Sigmoid colon (tissue), 4 donors: Measurements from ENCODE around the gene SH2D5.

Experiments
- EP300 ChIP-seq, 4 donors: sonication (generic); formaldehyde crosslinking; IDR thresholded peaks; one replicate each; pipeline ENCODE4 v1.6.1; 2017; ENCODE audit warnings: antibody characterized with exemption in 4 of 4
- POLR2A ChIP-seq, 2 donors: fragments of 450-650 bp; IDR thresholded peaks; one replicate each; pipeline ENCODE4 v1.6.1; 2016; ENCODE audit warnings: antibody characterized with exemption in 2 of 2, mild to moderate bottlenecking in 2 of 2, moderate library complexity in 2 of 2
- POLR2AphosphoS5 ChIP-seq, 4 donors: sonication (generic); formaldehyde crosslinking; IDR thresholded peaks; one replicate each; pipeline ENCODE4 v1.6.1; 2017; ENCODE audit warnings: antibody characterized with exemption in 4 of 4
- TF ChIP-seq, protein P1 (sequence below), 4 experiments: fragments of 450-650 bp in 3 of 4; fragments of 200-600 bp in 1 of 4; IDR thresholded peaks; one replicate each; pipeline ENCODE4 v1.5.1; 2016 to 2019; ENCODE audit warnings: antibody characterized with exemption in 4 of 4, mild to moderate bottlenecking in 3 of 4, moderate library complexity in 2 of 4

DNA sequence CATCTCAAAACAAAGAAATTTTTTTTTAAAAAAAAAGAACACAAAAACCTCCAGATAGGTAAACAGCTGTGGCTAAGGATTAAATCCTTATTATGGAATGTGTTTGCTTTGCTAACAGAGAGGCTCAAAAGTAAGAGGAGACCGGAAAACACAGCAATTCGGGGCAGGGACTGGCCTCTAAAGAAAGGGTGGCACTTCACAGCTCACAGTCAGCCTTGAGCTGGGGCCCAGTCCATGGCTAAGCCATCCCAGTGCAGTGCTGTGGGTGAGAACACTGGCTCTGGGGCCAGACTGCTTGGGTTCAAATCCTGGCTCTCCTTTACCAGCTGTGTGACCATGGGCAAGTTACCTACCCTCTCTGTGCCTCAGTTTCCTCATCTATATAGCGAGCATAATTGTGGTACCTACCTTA, 42.9 kb downstream of the SH2D5 start:
- TF ChIP-seq, protein P1, sequence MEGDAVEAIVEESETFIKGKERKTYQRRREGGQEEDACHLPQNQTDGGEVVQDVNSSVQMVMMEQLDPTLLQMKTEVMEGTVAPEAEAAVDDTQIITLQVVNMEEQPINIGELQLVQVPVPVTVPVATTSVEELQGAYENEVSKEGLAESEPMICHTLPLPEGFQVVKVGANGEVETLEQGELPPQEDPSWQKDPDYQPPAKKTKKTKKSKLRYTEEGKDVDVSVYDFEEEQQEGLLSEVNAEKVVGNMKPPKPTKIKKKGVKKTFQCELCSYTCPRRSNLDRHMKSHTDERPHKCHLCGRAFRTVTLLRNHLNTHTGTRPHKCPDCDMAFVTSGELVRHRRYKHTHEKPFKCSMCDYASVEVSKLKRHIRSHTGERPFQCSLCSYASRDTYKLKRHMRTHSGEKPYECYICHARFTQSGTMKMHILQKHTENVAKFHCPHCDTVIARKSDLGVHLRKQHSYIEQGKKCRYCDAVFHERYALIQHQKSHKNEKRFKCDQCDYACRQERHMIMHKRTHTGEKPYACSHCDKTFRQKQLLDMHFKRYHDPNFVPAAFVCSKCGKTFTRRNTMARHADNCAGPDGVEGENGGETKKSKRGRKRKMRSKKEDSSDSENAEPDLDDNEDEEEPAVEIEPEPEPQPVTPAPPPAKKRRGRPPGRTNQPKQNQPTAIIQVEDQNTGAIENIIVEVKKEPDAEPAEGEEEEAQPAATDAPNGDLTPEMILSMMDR (IDR thresholded peaks at IDR 0.05) = no peak
- TF ChIP-seq POLR2A (IDR thresholded peaks at IDR 0.05) = no peak
- no peak for TF ChIP-seq EP300 (IDR thresholded peaks at IDR 0.05)
- no peak for TF ChIP-seq POLR2AphosphoS5 (IDR thresholded peaks at IDR 0.05)
